ENCODE measurements around the gene SOWAHA. TPM values are rescaled to one million over a fixed set of nuclear protein-coding genes. Genes with fewer than 3 reads are reported as not detected.

SOWAHA gene
- total RNA-seq, 1 experiment from 2014 or later, result not detected

DNA sequence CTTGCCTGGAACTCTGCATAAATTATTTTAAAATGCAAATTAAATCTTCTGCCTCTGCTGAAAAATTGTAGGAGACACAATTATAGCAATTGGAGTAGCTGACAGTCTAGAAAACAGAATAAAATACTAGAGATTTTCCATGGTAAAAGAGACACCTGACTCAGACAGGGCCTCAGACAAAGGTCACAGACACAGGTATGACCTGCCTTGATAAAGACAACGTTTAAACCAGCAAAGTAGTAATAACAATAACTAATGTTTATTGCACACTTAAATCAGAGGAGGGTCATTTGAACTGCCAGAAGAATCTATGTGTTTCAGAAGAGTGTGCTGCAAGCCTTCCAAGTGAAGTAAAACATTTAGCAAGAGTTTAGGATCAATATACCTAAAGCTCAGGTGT lies 3.9 kb downstream of the SOWAHA start:
- in situ Hi-C loops (cut with HindIII; ENCODE audit: low pct_unique_long_range_greater_than_20kb, low sequenced_read_pairs), result no loop called here
- DNase-seq (ENCODE audit: low read depth, low spot score), result no peak

- in situ Hi-C loops (cut with HindIII; ENCODE audit: low pct_unique_long_range_greater_than_20kb, low sequenced_read_pairs), result no loop called here
- no peak for DNase-seq (ENCODE audit: low read depth, low spot score)
Measured at GRCh38 chr5:132819468-132819867, 6.4 kb downstream of the SOWAHA start.

- peak; percentile 92 for DNase-seq (ENCODE audit: low read depth, low spot score)
- in situ Hi-C loops (cut with HindIII; ENCODE audit: low pct_unique_long_range_greater_than_20kb, low sequenced_read_pairs), result no loop called here
Measured at GRCh38 chr5:132820162-132820754, 7.2 kb downstream of the SOWAHA start.

DNA sequence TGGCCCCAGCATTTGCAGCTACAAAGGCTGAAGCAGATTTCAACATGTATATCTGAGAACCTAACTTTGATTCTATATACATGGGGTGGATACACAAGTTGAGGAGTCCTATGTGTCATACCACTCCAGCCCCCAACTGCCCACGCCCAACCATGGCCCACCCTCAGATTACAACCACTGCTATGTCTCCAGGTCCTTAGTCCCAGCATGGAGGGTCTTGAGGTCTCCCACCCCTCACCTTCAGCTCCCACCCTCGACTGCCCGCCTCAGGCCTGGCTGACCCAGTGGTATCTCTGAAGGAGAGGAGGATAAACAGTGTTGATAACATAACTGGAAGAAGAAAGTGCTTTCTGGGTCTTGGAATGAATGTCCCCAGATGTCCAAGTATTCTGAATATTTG lies 8.2 kb downstream of the SOWAHA start:
- in situ Hi-C loops (cut with HindIII; ENCODE audit: low pct_unique_long_range_greater_than_20kb, low sequenced_read_pairs), result no loop called here
- no peak for DNase-seq (ENCODE audit: low read depth, low spot score)

GRCh38 chr5:132821791-132822190 lies 8.7 kb downstream of the SOWAHA start:
- peak; percentile 36 for DNase-seq (ENCODE audit: low read depth, low spot score)
- in situ Hi-C loops (cut with HindIII; ENCODE audit: low pct_unique_long_range_greater_than_20kb, low sequenced_read_pairs), result no loop called here

DNA sequence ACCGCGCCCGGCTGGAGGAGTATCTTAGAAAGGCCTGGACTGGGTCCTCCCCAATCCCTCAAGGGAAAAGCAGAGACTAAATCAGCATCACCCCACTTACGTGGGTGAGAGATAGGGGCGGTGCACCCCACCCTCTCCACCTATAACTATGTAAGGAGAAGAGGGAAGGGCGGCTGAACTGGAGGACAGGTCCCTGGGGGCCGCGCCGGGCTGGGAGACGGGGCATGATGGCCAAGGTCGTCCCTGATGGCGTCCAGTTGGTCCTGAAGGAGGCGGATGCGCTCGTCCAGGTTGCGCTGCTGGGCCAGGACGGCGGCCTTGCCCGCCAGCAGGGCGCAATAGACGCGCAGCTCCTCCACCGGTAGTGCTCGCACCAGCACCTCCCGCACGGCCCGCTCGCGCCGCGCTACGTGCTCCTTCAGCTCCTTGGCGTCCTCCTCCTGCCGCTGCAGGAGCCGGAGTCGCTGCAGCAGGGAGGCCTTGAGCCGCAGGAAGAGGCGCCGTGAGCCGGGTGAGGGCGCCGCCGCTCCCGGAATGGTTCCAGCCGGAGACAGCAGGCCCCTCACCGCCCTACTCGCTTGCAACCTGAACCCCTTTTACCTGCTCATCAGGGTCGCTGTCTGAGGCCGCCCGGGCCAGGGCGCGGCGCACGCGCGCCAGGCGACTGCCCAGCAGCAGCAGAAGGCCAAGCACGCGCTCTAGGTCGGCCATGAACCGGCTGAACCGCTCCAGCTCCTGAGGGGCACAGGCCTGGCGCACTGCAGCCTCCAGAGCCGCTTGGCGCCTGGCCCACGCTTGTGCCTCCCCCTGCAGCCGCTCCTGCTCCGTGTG lies 9.8 kb downstream of the SOWAHA start:
- in situ Hi-C loops (cut with HindIII; ENCODE audit: low pct_unique_long_range_greater_than_20kb, low sequenced_read_pairs), result no loop called here
- DNase-seq (ENCODE audit: low read depth, low spot score), result no peak

- in situ Hi-C loops (cut with HindIII; ENCODE audit: low pct_unique_long_range_greater_than_20kb, low sequenced_read_pairs), result no loop called here
Measured at GRCh38 chr5:132823481-132824050, 10.5 kb downstream of the SOWAHA start.

GRCh38 chr5:132824426-132824825 lies 11.3 kb downstream of the SOWAHA start:
- DNase-seq (ENCODE audit: low read depth, low spot score), result no peak
- in situ Hi-C loops (cut with HindIII; ENCODE audit: low pct_unique_long_range_greater_than_20kb, low sequenced_read_pairs), result no loop called here

More at GRCh38 chr5:132823481-132824050, 10.5 kb downstream of the SOWAHA start:
- no peak for DNase-seq (ENCODE audit: low read depth, low spot score)

DNA sequence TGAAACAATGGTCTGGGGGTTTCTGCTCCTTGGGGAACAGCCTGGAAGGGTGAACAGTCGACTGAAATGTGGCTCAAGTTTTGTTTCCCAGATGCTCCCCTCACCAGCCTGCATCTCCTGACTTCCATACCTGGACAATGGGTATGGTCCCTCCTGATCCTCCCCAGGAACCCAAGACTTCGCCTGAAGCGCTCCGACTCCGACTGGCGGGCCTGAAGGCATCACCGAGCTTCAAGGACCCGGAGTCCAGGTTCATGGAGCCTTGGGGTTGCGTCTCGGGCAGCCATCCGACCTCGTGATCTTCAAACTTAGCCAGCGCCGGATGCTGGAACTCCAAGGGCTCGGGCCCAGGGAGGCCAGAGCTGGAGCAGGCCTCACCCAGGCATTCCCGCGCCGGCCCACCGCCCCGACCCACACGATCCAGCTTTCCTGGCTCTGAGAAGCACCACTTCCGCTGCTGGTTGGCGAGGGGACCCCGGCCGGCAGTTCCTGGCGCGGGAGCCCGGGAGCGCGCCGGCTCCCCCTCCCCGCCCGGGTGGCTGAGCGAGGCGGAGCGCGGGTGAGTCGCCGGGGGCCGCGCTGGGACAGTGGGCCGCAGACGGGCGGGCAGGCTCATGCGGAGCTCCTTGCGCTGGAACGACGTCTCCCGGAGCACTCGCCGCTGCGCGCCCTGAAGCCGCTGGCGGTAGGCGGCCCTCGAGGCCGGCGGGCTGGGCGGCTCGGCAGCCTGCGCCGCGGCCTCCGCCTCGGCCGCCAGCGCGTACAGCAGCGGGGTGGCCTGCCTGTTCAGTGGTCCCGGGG lies 12.1 kb downstream of the SOWAHA start:
- DNase-seq (ENCODE audit: low read depth, low spot score), result no peak
- in situ Hi-C loops (cut with HindIII; ENCODE audit: low pct_unique_long_range_greater_than_20kb, low sequenced_read_pairs), result no loop called here

GRCh38 chr5:132825834-132826391 lies 12.8 kb downstream of the SOWAHA start:
- in situ Hi-C loops (cut with HindIII; ENCODE audit: low pct_unique_long_range_greater_than_20kb, low sequenced_read_pairs), result no loop called here
- DNase-seq (ENCODE audit: low read depth, low spot score), result no peak

DNA sequence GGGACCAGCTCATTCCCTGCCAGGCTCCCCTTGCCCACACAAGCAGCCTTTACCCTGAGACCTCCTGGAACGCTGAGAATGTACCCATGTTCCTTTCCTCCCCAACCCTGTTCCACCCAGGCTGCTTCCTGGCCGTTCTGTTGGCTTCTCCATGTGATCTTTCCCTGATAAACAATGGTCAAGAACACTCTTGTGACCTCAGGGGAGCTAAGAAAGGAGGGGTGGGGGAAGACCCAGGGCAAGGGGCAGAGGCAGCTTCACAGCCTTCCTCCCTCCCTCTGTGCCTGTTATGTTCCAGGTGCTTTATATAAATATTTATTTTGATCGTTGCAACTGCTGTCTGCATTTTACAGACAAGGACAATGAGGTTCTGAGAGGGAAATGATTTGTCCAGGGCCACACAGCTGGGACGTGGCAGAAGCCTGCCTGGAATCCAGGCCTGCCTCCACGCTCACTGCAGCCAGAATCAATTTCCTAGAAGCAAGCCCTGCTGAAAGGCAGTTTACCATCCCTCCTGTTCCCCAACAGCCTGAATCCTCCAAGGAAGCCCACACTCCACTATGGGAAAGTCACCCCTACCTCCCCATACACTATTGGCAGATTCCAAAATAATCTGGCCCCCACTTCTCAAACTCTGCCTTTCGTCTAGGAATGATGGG lies 13.5 kb downstream of the SOWAHA start:
- in situ Hi-C loops (cut with HindIII; ENCODE audit: low pct_unique_long_range_greater_than_20kb, low sequenced_read_pairs), result no loop called here
- no peak for DNase-seq (ENCODE audit: low read depth, low spot score)

DNA sequence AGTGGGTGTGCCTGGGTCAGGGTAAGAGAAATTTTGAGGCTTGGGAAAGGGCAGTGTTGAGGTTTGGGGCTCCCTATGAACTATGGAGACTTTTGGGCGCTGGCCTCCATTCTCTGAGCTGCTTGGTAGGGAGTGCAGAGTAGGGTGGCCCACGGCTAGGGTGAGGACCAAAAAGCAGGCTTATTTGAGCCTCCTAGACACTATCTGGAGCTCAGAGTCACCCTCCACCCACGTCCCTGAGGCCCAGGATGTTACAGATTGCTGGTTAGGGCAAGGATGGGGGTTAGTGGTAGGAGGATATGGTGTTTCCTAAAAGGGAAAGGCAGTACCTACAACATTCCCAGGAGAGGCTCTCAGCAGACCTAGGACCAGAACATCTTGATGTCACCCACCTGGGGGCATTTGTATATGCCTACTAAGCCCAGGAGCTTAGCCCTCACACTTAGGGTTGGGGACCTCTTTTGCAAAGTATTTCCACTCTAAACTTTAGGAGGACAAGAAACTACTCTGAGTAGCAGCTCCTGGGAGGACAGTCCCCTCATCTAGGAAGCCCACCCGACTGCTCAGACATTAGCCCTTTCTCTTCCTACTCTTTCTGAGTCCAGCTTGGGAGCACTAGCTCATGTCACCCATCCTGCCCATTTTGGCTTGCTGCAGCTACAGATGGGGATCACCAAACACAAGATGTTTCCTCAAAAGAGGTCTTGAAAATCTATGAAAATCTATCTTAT lies 15.0 kb downstream of the SOWAHA start:
- in situ Hi-C loops (cut with HindIII; ENCODE audit: low pct_unique_long_range_greater_than_20kb, low sequenced_read_pairs), result no loop called here
- no peak for DNase-seq (ENCODE audit: low read depth, low spot score)

GRCh38 chr5:132828846-132829494 lies 15.9 kb downstream of the SOWAHA start:
- in situ Hi-C loops (cut with HindIII; ENCODE audit: low pct_unique_long_range_greater_than_20kb, low sequenced_read_pairs), result no loop called here
- DNase-seq (ENCODE audit: low read depth, low spot score), result no peak

GRCh38 chr5:132829742-132830435 lies 16.8 kb downstream of the SOWAHA start:
- DNase-seq (ENCODE audit: low read depth, low spot score), result peak; percentile 58
- in situ Hi-C loops (cut with HindIII; ENCODE audit: low pct_unique_long_range_greater_than_20kb, low sequenced_read_pairs), result no loop called here

- no peak for DNase-seq (ENCODE audit: low read depth, low spot score)
- in situ Hi-C loops (cut with HindIII; ENCODE audit: low pct_unique_long_range_greater_than_20kb, low sequenced_read_pairs), result no loop called here
Measured at GRCh38 chr5:132830436-132831094, 17.5 kb downstream of the SOWAHA start, which contains the start of gene SHROOM1. SHROOM1 (minus strand) TSS chr5:132830647; CDS start chr5:132826140, 4,507 bp downstream.

Data from SK-MEL-5 (cell line).